Vagina (tissue), 2 donors: Measurements from ENCODE around the gene TPCN2.

Experiments used
- CTCF ChIP-seq, 3 experiments: fragments of 450-650 bp in 2 of 3; fragments of 200-600 bp in 1 of 3; sonication (generic) in 1 of 3; IDR thresholded peaks; one replicate each; pipeline ENCODE4 v1.5.1; 2017 to 2019; ENCODE audit warnings: antibody characterized with exemption in 3 of 3, mild to moderate bottlenecking in 2 of 3, moderate library complexity in 2 of 3
- POLR2A ChIP-seq, 2 donors: fragments of 450-650 bp; IDR thresholded peaks; one replicate each; pipeline ENCODE4 v1.6.1; 2017; ENCODE audit warnings: antibody characterized with exemption in 2 of 2, mild to moderate bottlenecking in 2 of 2, moderate library complexity in 2 of 2

DNA sequence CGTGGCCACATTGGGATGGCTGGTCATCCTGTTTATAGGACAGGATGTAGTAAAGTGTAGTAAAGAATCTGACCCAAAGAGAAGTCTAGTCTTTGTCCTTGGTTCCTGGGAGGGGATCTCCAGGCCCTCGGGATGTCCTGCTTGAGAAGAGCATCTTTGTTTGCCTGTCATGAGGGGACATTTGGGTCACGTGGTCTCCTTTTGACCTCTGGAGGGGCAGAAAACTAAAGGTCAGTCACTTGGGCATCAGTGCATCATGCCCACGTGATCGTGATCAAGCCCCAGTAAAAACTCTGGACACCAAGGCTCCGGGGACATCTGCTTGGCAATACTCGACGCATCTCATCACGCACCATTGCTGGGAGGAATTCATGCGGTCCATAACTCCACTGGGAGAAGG lies 116.1 kb downstream of the TPCN2 start:
- TF ChIP-seq CTCF (IDR thresholded peaks at IDR 0.05), result no peak
- TF ChIP-seq POLR2A (IDR thresholded peaks at IDR 0.05), result no peak
